GM23338 (cell line): ENCODE measurements around the gene GON7. TPM values are rescaled to one million over a fixed set of nuclear protein-coding genes. Genes with fewer than 3 reads are reported as not detected.

ENCODE experiments used
- ATAC-seq: fragments of 200-7000 bp; cut with Tn5 transposase; 3 replicates; pipeline ENCODE4 v1.9.1; 2020
- DNase-seq: peaks from one replicate; pipeline ENCODE4 v3.0.0-alpha.2; 2015; ENCODE audit warnings: low spot score
- H2AFZ ChIP-seq: fragments of 200-600 bp; sonication (generic); 2 replicates; pipeline ENCODE4 v1.8.0; 2016; ENCODE audit warnings: antibody characterized with exemption, mild to moderate bottlenecking, moderate library complexity
- H3F3A ChIP-seq: fragments of 200-600 bp; sonication (generic); replicated peaks from 2 replicates; pipeline ENCODE4 v1.8.0; 2017; ENCODE audit warnings: antibody characterized with exemption, mixed run types, low read depth
- H3K27ac ChIP-seq: fragments of 200-600 bp; sonication (generic); 2 replicates; pipeline ENCODE4 v1.6.1; 2016; ENCODE audit warnings: low read depth
- H3K27me3 ChIP-seq: fragments of 200-600 bp; sonication (generic); 2 replicates; pipeline ENCODE4 v1.8.0; 2016; ENCODE audit warnings: mild to moderate bottlenecking, mixed run types, moderate library complexity; ENCODE audit not compliant: insufficient read depth
- H3K36me3 ChIP-seq: fragments of 200-600 bp; sonication (generic); 2 replicates; pipeline ENCODE4 v1.8.0; 2016; ENCODE audit warnings: mild to moderate bottlenecking; ENCODE audit not compliant: insufficient read depth
- H3K4me1 ChIP-seq: fragments of 200-600 bp; sonication (generic); 2 replicates; pipeline ENCODE4 v1.8.0; 2016; ENCODE audit warnings: mild to moderate bottlenecking, moderate library complexity; ENCODE audit not compliant: insufficient read depth
- H3K4me2 ChIP-seq: fragments of 200-600 bp; sonication (generic); 2 replicates; pipeline ENCODE4 v1.7.1; 2017; ENCODE audit warnings: mixed run types
- H3K4me3 ChIP-seq: fragments of 200-600 bp; sonication (generic); 2 replicates; pipeline ENCODE4 v1.6.1; 2016; ENCODE audit warnings: mixed run types
- H3K79me2 ChIP-seq: fragments of 200-600 bp; sonication (generic); replicated peaks from 2 replicates; pipeline ENCODE4 v1.8.0; 2017; ENCODE audit warnings: mild to moderate bottlenecking; ENCODE audit not compliant: insufficient read depth
- H3K9me2 ChIP-seq: fragments of 200-600 bp; sonication (generic); 2 replicates; pipeline ENCODE4 v1.8.0; 2017; ENCODE audit not compliant: insufficient read depth
- H4K20me1 ChIP-seq: fragments of 200-600 bp; sonication (generic); replicated peaks from 2 replicates; pipeline ENCODE4 v1.8.0; 2017; ENCODE audit warnings: mild to moderate bottlenecking; ENCODE audit not compliant: insufficient read depth
- H3K27ac Mint-ChIP-seq: 2 replicates; pipeline ENCODE4 v1.8.0; 2020; ENCODE audit warnings: inconsistent platforms, mild to moderate bottlenecking, moderate library complexity, mixed read lengths
- H3K27me3 Mint-ChIP-seq: 3 replicates; pipeline ENCODE4 v1.8.0; 2022; ENCODE audit warnings: low read depth, mild to moderate bottlenecking, moderate library complexity, mixed read lengths, inconsistent platforms; ENCODE audit not compliant: insufficient read depth, poor library complexity
- H3K36me3 Mint-ChIP-seq: 3 replicates; pipeline ENCODE4 v1.8.0; 2021; ENCODE audit warnings: low read depth, mild to moderate bottlenecking, inconsistent platforms, moderate library complexity, mixed read lengths
- H3K4me1 Mint-ChIP-seq: 3 replicates; pipeline ENCODE4 v1.8.0; 2020; ENCODE audit warnings: mild to moderate bottlenecking, inconsistent platforms, mixed read lengths
- H3K4me3 Mint-ChIP-seq: 3 replicates; pipeline ENCODE4 v1.8.0; 2021; ENCODE audit warnings: moderate library complexity, mild to moderate bottlenecking, inconsistent platforms, mixed read lengths
- H3K9me3 Mint-ChIP-seq: 3 replicates; pipeline ENCODE4 v1.8.0; 2020; ENCODE audit warnings: moderate library complexity, mild to moderate bottlenecking, inconsistent platforms, mixed read lengths
- CREB1 ChIP-seq: fragments of 250-450 bp; sonication (Bioruptor Pico); IDR thresholded peaks from 2 replicates; pipeline ENCODE4 v1.5.0; 2020; ENCODE audit warnings: low read depth, mild to moderate bottlenecking, moderate library complexity
- CTCF ChIP-seq, 2 experiments: fragments of 200-600 bp in 1 of 2; sonication (generic) in 1 of 2; conservative IDR thresholded peaks; 2 replicates each; pipeline versions ENCODE4 v1.5.1 to v1.6.1; 2016 to 2017; ENCODE audit warnings: antibody characterized with exemption in 2 of 2, low read depth in 2 of 2, mild to moderate bottlenecking in 2 of 2, moderate library complexity in 1 of 2
- ETS1 ChIP-seq: IDR thresholded peaks from 2 replicates; pipeline ENCODE4 v1.6.1; 2016; ENCODE audit warnings: antibody characterized with exemption
- EZH2 ChIP-seq: fragments of 200-600 bp; sonication (generic); IDR thresholded peaks from one replicate; pipeline ENCODE4 v1.8.0; 2017; ENCODE audit warnings: antibody characterized with exemption, mild to moderate bottlenecking, low read depth; ENCODE audit not compliant: unreplicated experiment
- EZH2phosphoT487 ChIP-seq: fragments of 200-600 bp; sonication (generic); IDR thresholded peaks from one replicate; pipeline ENCODE4 v1.8.1; 2018; ENCODE audit warnings: antibody characterized with exemption; ENCODE audit not compliant: unreplicated experiment
- JUNB ChIP-seq: IDR thresholded peaks from one replicate; pipeline ENCODE4 v1.6.1; 2016; ENCODE audit warnings: antibody characterized with exemption; ENCODE audit not compliant: unreplicated experiment
- NANOG ChIP-seq: IDR thresholded peaks from 2 replicates; pipeline ENCODE4 v1.6.1; 2016; ENCODE audit warnings: antibody characterized with exemption, borderline replicate concordance
- POLR2AphosphoS5 ChIP-seq: IDR thresholded peaks from 2 replicates; pipeline ENCODE4 v1.6.1; 2016; ENCODE audit warnings: antibody characterized with exemption, low read depth
- REST ChIP-seq: IDR thresholded peaks from one replicate; pipeline ENCODE4 v1.6.1; 2018; ENCODE audit warnings: antibody characterized with exemption; ENCODE audit not compliant: unreplicated experiment
- STAT1 ChIP-seq: IDR thresholded peaks from one replicate; pipeline ENCODE4 v1.6.1; 2016; ENCODE audit warnings: antibody characterized with exemption; ENCODE audit not compliant: unreplicated experiment
- ZNF114 ChIP-seq: fragments of 250-450 bp; sonication (Bioruptor Pico); IDR thresholded peaks from 2 replicates; pipeline ENCODE4 v1.5.0; 2020; ENCODE audit warnings: mild to moderate bottlenecking, moderate library complexity
- ZNF331 ChIP-seq: fragments of 250-450 bp; sonication (Bioruptor Pico); IDR thresholded peaks from 2 replicates; pipeline ENCODE4 v1.5.0; 2020; ENCODE audit warnings: low read depth, mild to moderate bottlenecking, moderate library complexity
- ZNF462 ChIP-seq: fragments of 250-450 bp; sonication (Bioruptor Pico); IDR thresholded peaks from 2 replicates; pipeline ENCODE4 v1.5.0; 2020; ENCODE audit warnings: mild to moderate bottlenecking, moderate library complexity
- polyA plus RNA-seq: library from polyadenylated mRNA; unstranded; fragments of >200 nt; fragmentation: Nextera tagmentation; extraction: Ambion mirVana; gene quantifications from 2 replicates; pipeline ENCODE4 v1.2.1, GENCODE V29; 2016
- total RNA-seq: library from RNA; depleted of rRNA; stranded (reverse); fragments of >200 nt; shearing (Covaris generic); gene quantifications from 2 replicates; pipeline ENCODE4 v1.2.3, GENCODE V29; 2014

GON7 gene
- total and polyA plus RNA-seq, 2 experiments from 2014 or later, result 12.8 to 16.6 TPM

- no peaks in the 10 kb centered on the region for H3K36me3 Mint-ChIP-seq
These were observed 6.3 kb downstream of the GON7 start for GRCh38 chr14:93200553-93200952.

More at GRCh38 chr14:93200553-93200952, 6.3 kb downstream of the GON7 start:
- Mint-ChIP-seq H3K27ac (no peak overlapping the region), H3K4me1 (no peaks in the 10 kb centered on the region), H3K27me3 (no peaks in the 10 kb centered on the region), H3K9me3 (no peaks in the 10 kb centered on the region), H3K4me3 (no peak overlapping the region)
- Histone ChIP-seq H3K4me2 (no peak overlapping the region), H4K20me1 (no peaks in the 10 kb centered on the region), H3K79me2 (peaks cover 4% of the 10 kb centered on the region; the same call in 1 of the 2 replicates), H3K4me1 (no peaks in the 10 kb centered on the region), H3F3A (no peaks in the 10 kb centered on the region), H2AFZ (no peak overlapping the region), H3K27me3 (no peaks in the 10 kb centered on the region), H3K27ac (0 out of 2 replicates have a peak overlapping the region, but pooled peaks have one; percentile 45), H3K36me3 (no peaks in the 10 kb centered on the region), H3K4me3 (no peak overlapping the region), H3K9me2 (no peaks in the 10 kb centered on the region)
- DNase-seq, result peak; percentile 33
- peak; percentile 72 for ATAC-seq
- TF ChIP-seq EZH2phosphoT487, result no peak
- TF ChIP-seq ETS1, result no peak
- TF ChIP-seq NANOG, result no peak
- TF ChIP-seq ZNF114 (CRISPR knock-in tag), result no peak
- TF ChIP-seq STAT1, result no peak
- TF ChIP-seq EZH2, result no peak
- no peak for TF ChIP-seq JUNB
- TF ChIP-seq REST, result no peak
- TF ChIP-seq ZNF331 (CRISPR knock-in tag), result no peak
- no peak for TF ChIP-seq ZNF462 (CRISPR knock-in tag)
- TF ChIP-seq CTCF (conservative IDR thresholded peaks at IDR 0.05; ENCODE audit: low read depth in 2 of 2), result no peak
- TF ChIP-seq CREB1, result no peak
- no peak for TF ChIP-seq POLR2AphosphoS5
